Measurements from ENCODE around the gene PPP1R13B. TPM values are rescaled to one million over a fixed set of nuclear protein-coding genes. Genes with fewer than 3 reads are reported as not detected.

PPP1R13B gene
- 60.1 and 124 TPM in 2 replicates for total RNA-seq
- polyA plus RNA-seq = 88.5 and 113 TPM in 2 replicates

- no peak for TF ChIP-seq CTCF (IDR thresholded peaks at IDR 0.05; ENCODE audit: low read depth, low read length)
- H3K4me1 ChIP-seq (ENCODE audit: low read depth) = peaks cover 27% of the 10 kb centered on the region
- no peaks in the 10 kb centered on the region for H3K9me3 ChIP-seq (ENCODE audit: low read depth)
- H3K27me3 ChIP-seq = no peaks in the 10 kb centered on the region
- peaks cover 3% of the 10 kb centered on the region for H3K36me3 ChIP-seq
- H3K27ac ChIP-seq = peak within 1 kb of the TSS; percentile 87
- H3K4me3 ChIP-seq = peak within 1 kb of the TSS; percentile 97
- DNase-seq (ENCODE audit: low read depth in 1 of 2, low spot score in 1 of 2) = peak; percentile 90 to 95
Observed at GRCh38 chr14:103847451-103848174, at the start of gene PPP1R13B. Gene PPP1R13B (minus strand): TSS chr14:103847575. CDS start chr14:103847307, 268 bp downstream.

GRCh38 chr14:103896578-103896977 is 49.2 kb upstream of the PPP1R13B start:
- DNase-seq (ENCODE audit: low read depth in 1 of 2, low spot score in 1 of 2) = no peak
- Histone ChIP-seq H3K4me1 (ENCODE audit: low read depth) (no peaks in the 10 kb centered on the region), H3K4me3 (no peak overlapping the region), H3K36me3 (no peaks in the 10 kb centered on the region), H3K9me3 (ENCODE audit: low read depth) (no peaks in the 10 kb centered on the region), H3K27ac (no peak overlapping the region), H3K27me3 (no peaks in the 10 kb centered on the region)
- TF ChIP-seq CTCF (IDR thresholded peaks at IDR 0.05; ENCODE audit: low read depth, low read length) = no peak

- Histone ChIP-seq H3K4me3 (no peak overlapping the region), H3K36me3 (no peaks in the 10 kb centered on the region), H3K27ac (no peak overlapping the region), H3K27me3 (no peaks in the 10 kb centered on the region), H3K9me3 (ENCODE audit: low read depth) (no peaks in the 10 kb centered on the region), H3K4me1 (ENCODE audit: low read depth) (no peaks in the 10 kb centered on the region)
- no peak for DNase-seq (ENCODE audit: low read depth in 1 of 2, low spot score in 1 of 2)
- TF ChIP-seq CTCF (IDR thresholded peaks at IDR 0.05; ENCODE audit: low read depth, low read length) = no peak
Observed at GRCh38 chr14:103894723-103895059, 47.3 kb upstream of the PPP1R13B start.

DNA sequence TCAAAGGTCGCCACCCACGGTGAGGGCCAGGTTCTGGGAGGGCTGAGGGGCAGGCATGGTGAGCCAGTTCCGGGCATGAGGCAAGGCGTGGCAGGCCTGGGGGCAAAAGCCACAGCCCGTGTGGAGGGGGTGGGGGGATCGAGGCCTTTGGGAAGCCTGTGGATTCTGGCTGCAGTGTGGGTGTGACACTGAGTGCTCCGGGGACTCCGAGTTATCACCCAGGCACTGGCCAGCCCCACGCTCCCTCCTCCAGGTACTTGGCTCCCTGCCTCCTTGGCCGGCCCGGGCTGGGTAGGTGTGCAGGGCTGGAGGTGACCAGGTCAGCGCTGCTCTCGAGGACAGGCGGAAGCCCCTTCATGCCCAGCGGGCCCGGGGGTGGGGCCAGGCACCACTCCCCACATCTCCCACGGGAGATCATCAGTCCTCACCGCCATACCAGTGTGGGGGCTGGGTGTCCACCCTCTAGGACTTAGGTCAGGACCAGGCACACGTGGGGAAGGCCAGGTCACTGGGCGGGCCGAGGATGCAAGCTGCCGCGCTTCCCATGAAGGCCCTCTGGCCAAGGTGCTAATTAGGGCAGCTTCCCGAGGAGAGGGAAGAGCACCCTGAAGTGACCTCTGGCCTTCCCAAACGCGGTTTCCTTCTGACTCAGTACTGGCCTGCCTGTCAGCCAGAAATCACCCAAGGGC is 46.8 kb upstream of the PPP1R13B start:
- TF ChIP-seq CTCF (IDR thresholded peaks at IDR 0.05; ENCODE audit: low read depth, low read length) = no peak
- no peaks in the 10 kb centered on the region for H3K4me1 ChIP-seq (ENCODE audit: low read depth)
- no peak for DNase-seq (ENCODE audit: low read depth in 1 of 2, low spot score in 1 of 2)
- H3K4me3 ChIP-seq = no peak overlapping the region
- no peaks in the 10 kb centered on the region for H3K9me3 ChIP-seq (ENCODE audit: low read depth)
- no peaks in the 10 kb centered on the region for H3K36me3 ChIP-seq
- H3K27me3 ChIP-seq = no peaks in the 10 kb centered on the region
- H3K27ac ChIP-seq = no peak overlapping the region

DNA sequence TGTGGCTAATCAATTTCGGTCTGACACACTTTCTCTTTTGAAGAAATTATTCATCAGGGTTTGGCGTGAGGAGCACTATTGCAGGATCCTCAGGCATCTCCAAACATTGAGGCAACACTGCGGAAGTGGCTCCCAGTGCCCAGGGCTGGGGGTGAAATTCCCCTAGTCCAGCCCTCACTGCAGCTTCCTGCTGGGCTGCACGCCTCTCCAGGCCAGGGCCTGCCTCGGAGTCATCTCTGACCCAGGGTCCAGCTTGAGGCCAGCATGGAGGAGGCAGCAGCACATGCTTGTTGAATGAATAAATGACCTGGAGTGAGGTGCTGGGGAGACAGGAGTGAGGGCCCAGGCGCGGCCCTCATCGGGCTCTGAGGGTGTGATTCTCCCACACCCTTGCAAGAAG is 44.9 kb upstream of the PPP1R13B start:
- TF ChIP-seq CTCF (IDR thresholded peaks at IDR 0.05; ENCODE audit: low read depth, low read length) = no peak
- H3K9me3 ChIP-seq (ENCODE audit: low read depth) = no peaks in the 10 kb centered on the region
- no peaks in the 10 kb centered on the region for H3K4me1 ChIP-seq (ENCODE audit: low read depth)
- no peak overlapping the region for H3K4me3 ChIP-seq
- no peak for DNase-seq (ENCODE audit: low read depth in 1 of 2, low spot score in 1 of 2)
- H3K36me3 ChIP-seq = no peaks in the 10 kb centered on the region
- no peaks in the 10 kb centered on the region for H3K27me3 ChIP-seq
- H3K27ac ChIP-seq = no peak overlapping the region

Data from cardiac muscle cell (in vitro differentiated cells and primary cell).